CD4-positive, alpha-beta T cell treated with Interleukin-21 for 1 hour (primary cell): ENCODE data around the gene TBRG1.
A peak's percentile ranks its signal among the peaks of the same experiment; 100 is the strongest.

Source experiments
- DNase-seq: peaks from one replicate; pipeline ENCODE4 v3.0.0-alpha.2; 2020

Gene TBRG1

DNA sequence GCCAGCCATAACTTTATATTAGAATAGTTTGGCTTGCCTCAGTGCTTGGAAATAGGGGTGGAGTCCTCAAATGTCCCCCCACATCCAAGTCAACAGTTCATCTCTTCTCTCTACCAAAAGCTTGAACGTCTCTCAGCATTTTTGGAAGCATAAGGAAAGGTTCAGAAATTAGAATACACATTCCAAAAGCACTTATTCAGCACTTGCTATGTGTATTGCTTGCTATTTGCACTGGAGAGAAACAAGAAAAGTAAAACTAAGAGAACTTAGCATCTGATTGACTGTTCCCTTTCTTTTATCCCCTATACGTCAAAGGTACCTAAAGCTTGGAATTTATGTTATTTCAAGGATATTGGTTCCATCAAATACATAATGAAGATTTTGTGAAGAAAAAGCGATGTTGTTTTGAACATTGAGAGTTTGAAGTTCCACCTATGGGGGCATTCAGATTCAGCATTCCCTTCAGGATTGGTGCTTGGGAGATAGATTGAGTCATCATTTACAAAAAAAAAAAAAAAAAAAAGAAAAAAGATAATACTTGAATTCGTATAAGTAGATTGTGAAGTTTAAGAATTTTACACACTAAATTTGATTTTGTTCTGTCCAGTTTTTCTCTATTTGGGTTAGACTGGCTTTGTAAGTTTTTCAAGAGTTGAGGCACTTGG is 1.3 kb downstream of the TBRG1 start:
- no peak for DNase-seq

DNA sequence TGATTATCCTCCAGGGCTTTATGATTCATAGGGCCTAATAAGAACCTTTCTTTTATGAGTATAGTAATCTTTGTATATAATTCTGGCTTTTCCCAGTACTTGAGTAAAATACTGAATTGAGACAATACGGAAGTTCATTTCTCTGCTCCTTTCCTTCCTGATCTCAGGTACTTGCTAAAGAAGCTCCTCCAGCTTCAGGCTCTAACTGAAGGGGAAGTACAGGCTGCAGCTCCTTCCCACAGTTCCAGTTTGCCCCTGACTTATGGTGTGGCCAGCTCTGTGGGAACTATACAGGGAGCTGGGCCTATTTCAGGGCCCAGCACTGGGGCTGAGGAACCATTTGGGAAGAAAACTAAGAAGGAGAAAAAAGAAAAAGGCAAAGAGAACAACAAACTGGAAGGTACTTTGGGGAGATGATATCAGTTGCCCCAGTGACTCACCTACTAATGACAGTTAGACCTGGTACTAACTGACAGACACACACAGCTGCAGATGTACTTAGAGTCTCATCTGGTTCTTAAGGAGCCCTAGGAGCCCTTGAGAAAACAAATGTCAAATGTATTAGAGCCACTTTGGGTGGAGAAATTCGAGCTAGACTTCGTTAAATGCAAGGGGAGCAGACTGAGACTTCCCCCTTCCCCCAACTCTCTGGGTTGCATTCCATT is 3.0 kb downstream of the TBRG1 start:
- DNase-seq = no peak

DNA sequence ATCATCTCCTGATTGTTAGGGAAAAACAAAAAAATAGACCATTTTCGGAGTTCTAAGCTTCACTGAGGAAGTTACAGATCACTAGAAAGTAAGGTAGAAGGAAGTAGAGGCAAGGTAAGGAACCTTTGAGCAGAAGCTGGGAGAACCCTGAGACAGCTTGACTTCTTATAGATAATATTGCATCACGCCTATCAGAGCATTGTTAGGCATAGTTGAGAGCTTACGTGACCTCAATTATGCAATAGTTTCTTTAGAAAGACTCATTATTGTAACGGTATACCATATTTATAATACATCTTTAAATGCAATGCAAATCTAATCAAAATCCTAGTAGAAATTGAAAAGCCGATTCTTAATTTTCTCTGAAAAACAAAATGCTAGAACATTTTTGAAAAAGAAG is 4.9 kb downstream of the TBRG1 start:
- DNase-seq = no peak

DNA sequence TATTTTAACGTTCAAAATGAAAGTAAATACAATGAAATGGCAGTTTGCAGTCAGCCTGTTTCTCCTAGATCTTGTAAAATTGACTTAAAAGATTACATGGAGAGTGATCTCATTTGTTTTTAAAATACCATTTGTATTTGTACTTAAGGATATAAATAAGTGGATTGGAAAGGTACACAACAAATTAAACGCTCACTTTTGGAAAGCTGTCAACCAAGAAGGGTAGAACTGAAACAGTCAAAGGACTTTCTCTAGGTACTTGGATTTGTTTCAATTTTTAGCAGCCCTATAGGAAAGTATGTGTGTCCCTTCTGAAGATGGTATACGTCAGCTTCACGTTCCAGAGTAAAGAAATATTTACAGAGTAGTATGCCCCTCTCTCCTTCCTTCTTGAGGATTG is 7.3 kb downstream of the TBRG1 start:
- no peak for DNase-seq

DNA sequence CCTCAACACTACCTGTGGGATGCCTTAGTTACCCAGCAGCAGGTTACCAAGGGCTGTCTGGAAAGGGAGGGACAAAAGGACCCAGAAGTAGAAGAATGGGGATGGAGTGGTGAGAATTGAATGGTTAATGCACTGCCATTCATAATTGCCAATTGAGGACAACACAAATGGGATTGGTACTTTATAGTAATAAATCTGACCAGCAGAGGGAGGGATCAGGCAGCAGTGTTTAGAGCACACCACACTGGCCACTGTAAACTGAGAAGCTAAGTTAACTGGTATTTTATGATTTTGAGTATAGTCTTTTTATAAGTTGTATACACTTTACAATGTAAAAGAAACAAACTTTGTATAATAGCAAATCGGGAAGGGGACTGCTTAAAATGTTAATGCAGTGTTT is 10.7 kb downstream of the TBRG1 start:
- no peak for DNase-seq

DNA sequence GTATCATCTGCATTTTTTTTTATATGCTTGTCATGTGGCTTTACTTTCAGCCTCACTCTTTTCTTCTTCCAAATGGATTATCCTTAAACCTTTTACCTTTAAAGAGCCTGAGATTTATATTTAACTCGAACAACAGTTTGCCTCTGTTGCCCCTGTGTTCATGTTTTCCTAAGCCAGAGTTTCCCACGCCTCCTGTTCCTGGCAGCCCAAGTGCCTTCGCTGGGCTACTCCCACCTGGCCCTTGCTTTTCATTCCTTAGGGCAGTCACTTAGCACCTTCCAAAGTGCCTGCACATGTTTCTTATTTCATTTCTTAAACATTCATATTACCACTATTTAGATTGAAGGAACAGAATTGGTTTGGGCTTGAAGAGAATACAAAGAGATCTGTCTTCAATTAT is 13.3 kb downstream of the TBRG1 start:
- DNase-seq = no peak

DNA sequence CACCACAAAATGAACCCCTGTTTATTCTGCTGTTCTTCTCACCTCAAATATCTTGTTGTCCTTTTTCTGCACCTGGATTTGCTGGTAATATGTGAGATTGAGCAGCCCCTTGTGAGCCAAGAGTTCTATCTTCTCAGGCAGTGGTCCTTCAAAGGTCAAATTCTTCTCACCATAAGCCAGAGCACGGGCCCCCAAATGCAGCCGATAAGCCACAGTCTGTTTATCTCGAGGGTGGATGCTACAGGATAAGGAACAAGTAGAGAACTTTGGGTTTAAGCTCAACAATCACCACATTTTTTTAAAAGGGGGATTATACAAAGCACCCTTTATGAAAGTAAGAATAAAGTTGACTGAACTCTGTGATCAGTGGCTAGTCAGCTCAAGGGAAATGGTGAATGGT is 15.8 kb downstream of the TBRG1 start:
- DNase-seq = no peak

DNA sequence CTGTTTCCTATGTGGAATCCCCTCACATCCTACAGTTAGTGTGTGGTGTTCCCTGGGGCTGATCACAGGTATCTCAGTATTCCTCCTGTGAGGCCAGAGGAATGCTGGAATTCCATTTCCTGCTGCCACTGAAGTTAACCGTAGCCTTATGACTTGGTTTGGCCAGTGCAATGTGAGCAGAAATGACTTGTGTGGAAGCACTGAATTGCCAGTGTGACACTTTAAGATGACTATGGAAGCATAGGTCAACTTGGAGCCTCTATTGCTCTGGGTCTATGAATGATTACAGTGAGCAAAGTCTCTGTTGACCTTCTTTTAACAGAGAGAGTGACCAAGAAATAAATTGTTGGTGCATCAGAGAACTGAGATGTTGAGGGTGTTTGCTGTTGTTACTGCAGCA is 16.5 kb downstream of the TBRG1 start:
- no peak for DNase-seq

DNA sequence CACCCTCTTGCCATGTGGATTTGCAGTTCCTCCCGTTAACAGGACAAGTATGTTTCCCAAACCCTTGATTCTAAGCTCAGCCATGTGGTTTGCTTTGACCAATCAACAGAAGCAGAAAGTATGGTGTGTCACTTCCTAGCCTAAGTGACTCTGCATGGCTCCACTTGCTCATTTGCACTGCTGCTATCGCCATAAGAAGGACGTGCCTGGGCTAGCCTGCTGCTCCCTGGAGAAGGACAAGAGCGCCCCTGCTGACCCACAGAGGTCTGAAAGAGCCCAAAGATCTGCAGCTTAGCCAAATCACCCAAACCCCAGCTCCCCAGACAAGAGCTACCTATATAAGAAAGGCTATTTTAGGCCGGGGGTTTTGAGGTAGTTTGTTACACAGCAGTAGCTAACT is 18.0 kb downstream of the TBRG1 start:
- DNase-seq = no peak

DNA sequence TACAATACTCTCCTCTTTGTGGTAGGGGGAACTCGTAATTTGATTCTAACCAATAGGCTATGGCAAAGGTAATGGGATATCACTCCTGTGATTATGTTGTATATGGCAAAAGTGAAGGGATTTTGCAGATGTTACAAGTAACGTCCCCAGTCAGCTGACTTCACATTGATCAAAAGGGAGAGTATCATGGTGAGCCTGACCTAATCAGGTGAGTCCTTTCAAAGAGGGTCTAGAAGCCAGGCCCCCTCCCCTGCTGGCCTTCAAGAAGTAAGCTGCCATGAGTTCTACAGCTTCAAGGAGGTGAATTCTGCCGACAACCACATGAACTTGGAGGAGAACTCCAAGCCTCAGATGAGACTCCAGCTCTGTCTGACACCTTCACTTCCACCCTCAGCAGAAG is 20.0 kb downstream of the TBRG1 start:
- no peak for DNase-seq

DNA sequence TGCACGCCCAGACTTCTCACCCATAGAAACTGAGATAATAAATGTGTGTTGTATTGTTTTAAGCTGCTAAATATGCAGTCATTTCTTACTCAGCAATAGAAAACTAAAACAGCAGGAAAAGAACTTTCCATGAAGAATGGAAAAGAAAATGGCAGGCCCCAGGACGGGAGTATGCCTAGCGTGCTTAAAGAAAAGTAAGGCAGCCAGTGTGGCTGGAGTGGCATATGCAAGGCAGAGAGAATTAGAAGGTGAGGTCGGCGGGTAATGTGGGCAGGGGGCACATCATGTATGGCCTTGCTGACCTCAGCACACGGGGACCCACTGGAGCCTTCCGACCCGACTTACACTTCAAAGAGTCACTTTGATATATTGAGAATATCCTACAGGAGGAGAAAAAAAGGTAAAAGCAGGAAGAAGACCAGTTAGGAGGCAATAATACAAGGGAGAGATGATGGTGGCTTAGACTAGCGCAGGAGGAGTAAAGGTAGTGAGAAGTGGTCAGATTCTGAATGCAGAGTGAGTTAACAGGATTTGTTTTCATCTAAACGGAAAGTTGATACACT is 20.5 kb downstream of the TBRG1 start:
- no peak for DNase-seq

DNA sequence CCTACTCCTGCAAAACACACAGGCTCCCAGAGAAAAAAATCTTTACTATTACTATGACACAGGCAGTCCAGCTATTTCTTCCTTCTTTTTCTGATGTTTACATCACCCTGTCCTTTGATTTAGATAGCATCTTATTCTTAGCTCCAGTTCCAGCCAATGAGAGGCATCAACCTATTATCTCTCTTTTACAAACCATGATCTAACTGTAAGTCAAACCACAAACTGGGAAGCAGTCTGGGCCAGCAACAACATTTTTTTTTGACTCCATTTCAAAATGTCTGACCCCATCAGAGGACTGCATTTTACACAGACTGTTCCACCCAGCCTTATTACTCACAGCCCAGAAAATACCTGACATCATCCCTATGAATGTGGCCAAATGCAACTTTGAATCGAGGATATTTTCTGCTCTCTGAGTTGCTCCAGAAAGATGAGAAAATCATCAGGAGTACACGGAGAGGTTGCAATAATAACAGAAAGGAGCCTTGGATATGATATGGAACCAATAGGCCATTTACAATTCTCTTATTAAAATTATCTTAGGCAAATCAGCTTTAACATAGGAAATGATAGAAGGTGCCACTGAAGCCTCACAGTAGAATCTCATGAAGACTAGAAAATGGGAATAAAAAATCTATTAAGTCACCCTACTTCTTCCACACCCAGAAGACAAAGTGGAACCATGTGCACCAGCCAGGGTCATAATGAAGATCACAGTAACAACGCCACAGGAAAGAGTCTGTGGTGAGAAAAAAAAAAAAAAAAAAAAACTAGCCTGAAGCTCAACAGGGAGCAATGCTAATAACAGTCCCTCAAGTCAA is 21.2 kb downstream of the TBRG1 start:
- DNase-seq = no peak

DNA sequence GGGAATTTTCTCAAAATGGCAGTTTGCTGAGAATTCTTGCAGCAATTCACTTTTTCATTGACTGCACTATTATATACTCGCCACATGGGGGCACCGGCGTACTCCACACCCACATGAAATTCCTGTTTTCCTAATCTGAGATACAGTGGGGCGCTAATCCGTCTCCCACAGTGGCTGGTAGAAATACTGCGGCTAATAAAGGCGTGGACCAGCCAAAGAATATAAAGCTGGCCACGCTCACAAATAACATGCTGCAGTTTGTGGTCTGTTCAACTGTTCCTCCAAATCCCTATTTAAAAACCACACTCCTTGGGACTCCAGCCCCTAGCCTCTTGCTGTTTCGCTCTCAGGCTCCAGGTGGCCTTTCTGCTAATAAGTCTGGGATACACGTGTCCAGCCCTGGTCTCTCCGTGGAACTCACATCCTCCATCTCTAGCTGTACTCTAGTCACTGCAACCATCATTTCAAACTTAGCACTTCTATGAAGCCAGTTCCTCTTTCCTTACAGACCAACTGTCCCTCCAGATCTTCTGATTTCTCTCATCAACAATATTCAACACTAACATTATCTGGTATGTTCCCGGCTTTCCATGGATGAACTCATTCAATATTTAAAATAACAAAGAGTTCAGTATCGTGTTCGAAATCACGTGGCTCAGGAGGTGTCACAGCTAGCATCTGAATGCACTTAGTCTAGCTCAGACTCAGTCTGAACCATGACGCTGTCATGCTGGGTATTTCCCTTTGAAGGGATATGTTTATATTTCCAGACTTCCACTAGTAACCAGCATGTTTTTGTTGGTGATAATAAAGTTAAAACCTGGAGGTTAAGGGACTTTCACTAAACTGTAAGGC is 22.0 kb downstream of the TBRG1 start:
- peak; percentile 42 for DNase-seq

DNA sequence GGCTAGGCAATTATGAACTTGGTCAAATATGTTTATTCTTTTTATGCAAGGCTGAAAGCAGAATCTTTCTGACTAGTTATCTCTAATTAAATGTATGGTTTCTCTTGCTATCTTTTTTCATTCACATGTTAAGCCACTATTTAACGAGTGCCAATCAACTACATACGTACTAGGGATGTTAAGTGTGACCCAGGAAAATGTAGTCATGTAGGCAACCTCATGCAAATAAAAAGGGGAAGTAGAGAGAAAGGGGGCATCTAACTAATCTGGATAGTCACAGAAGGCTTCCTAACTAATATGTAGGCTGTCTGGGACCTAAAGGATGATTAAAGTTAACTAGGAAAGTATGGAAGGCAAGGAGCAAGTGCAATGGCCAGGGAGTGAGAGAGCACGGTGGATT is 23.5 kb downstream of the TBRG1 start:
- no peak for DNase-seq

DNA sequence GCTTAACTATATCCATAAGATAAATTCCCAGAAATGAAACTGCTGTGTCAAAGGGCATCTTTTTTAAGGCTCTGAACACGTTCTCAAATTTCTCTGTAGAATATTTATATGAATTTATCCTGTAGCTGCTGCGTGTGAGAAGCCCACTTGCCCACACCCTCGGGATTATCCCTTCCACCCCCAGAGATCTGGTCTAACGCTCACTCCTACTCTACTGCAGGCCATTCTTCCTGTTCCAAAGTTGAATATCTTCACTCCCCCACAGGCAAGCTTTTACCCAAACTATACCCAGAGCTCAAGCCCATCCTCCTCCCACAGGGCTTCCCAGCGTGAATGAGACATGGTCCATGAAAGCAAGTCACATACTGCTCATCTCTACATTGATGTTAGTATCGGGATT is 25.9 kb downstream of the TBRG1 start:
- DNase-seq = no peak

DNA sequence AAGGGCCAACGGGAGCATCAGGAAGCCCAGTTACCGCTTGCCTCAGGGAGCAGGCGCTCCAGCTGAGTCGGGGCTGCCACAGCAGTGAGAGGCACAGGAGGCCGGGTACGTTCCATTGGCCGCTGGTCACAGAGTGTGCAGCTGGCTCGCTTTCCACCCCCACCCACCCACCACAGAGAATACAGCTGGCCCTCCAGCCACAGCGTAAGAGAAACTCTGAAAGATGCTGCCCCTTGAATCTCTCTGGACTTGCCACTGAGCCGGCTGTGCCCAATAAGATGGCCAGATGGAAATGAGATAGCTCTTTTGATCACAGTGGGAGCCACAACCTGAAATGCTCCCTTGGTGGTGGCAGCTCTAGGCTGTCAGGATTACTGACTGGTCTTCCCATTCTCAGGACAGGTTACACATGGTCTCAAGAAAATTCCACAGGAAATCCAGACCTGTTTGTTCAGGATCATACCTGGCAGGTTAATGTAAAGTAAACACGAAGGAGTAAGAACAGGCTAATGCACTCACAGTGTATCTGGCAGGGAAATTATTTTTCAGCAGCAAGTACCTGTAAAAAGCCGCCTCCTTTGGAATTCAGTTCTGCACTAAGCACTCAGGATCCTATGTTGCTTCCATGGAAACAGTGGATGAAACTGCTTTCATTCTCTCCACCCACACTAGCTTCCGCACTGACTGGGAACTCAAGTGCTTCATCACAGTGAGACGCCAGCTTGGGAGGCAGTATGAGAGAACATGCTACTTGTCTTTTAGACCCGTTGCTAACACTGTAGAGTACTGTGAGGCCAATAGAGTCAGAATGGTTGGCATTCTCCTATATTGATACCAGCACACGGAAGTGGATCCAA is 34.3 kb downstream of the TBRG1 start:
- no peak for DNase-seq

DNA sequence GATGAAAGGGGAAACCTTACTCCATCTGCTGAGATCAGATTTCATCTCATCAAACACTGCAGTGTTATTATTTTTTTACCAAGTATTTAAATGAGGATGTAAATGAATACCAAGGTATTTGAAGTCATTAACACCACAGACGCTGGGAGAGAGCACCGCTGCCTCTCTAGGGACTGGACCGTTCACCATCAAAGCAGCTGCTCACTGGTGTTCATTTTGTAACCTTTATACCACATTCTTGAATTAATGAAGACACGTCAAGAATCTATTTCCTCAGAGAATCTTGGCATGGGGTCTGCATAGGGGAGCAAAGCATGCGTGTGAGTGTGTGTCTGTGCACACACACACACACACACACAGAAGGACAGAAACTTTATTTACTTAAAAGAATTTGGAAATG is 35.2 kb downstream of the TBRG1 start:
- no peak for DNase-seq

DNA sequence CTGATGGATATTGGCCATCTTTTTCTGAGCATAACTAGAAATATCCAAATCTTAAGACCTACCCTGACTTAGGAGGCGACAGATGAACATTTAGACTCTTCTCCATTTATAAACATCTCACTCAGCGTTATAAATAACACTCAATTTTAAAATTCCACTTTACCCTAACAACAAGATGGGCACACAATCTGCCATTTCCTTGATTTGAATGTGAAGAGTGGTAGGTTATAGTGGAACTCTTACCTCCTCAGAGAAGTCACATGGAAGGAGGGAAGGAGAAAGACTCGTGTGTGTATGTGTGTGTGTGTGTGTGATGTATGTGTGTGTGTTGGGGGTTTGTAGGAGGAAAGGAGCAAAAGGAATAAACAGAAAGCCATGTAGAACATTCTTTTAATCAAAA is 35.8 kb downstream of the TBRG1 start:
- DNase-seq = no peak

DNA sequence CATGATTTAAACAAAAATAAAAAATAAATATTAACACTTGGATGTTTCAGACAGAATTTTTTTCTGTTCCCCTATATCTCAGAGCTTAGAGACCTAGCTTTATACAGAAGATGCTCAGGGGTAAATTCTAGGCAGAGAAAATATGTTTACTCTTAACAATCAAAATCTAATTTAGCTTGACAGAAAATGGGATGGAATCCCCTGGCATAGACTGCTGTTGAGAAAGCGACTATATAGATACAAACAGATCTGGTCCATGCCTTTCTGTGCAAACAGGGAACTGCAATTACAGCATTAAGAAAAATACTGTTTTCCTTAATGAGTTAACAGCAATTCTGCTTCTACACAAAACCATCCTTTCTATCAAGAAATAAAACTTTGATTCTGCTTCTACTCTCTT is 36.3 kb downstream of the TBRG1 start:
- DNase-seq = no peak

DNA sequence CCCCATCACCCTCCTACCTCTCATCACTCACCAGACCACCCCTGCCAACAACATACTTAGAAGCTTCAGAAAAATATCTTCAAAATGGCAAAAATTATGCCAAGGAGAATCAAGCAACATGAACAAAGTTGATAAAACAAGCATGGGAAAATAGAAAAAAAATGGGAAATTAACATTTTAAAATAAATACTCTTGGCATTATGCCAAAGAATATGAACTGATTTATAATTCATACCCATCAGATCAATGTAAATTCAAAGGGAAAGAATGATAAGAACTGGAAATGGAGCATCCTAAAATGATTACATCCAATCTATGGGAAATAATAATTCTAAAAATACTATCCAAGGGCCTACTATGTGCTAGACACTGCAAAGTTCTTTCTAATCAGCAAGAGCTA is 38.9 kb downstream of the TBRG1 start:
- DNase-seq = no peak

DNA sequence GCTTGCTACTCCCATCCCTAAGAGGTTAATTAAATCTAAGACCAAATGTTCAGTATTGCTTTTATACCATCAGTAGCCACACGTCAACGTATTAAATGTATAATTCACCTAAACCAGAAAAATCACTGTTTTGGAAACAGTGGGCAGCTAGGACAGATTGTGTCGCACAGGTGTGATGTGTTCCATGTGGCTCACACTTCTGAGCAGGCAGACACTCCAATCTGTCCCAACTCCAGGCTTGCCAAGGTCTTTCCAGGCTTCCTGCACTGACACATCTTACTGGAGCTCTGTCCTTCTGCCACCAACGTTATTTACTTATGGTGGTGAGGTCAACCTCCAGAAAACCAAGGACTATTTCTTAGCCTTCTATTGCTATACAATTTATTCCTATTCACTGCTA is 39.4 kb downstream of the TBRG1 start:
- DNase-seq = no peak

DNA sequence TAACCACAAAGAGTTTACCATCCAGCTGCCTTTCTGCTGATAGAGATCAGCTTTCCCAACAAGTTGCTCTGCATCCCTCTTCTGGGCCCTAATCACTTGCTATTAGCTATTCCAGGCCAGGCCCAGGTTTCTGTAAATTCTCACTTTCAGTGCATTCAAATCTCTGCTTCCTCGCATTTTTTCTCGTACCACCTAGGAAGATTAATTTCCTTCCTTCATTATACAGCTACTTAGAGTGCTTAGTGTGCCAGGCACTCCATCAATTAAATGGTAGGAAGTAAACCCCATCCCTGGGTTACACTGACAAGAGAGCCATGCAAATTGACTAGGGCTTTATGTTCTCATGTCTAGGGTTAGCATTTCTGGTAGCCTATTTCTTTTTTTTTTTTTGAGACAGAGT is 41.2 kb downstream of the TBRG1 start:
- no peak for DNase-seq
